ENCODE results near the gene TTC23. TPM values are rescaled to one million over a fixed set of nuclear protein-coding genes. Genes with fewer than 3 reads are reported as not detected.
"Not testable (repeated sequence)": the region's sequence is repeated elsewhere in the genome, so short reads cannot be mapped to it uniquely, and the experiment has no call there.

The TTC23 gene
- total RNA-seq, 1 donor from 2014 or later: 28.5 TPM

- DNase-seq (ENCODE audit: low spot score): no peak
Measured at GRCh38 chr15:99250001-99250400, 620 bp upstream of the TTC23 start.

GRCh38 chr15:99248000-99248715 is 1.2 kb downstream of the TTC23 start:
- DNase-seq (ENCODE audit: low spot score): no peak

GRCh38 chr15:99247062-99247461 is 2.3 kb downstream of the TTC23 start:
- DNase-seq (ENCODE audit: low spot score): no peak

- no peak for DNase-seq (ENCODE audit: low spot score)
Measured at GRCh38 chr15:99244306-99244705, 5.1 kb downstream of the TTC23 start.

DNA sequence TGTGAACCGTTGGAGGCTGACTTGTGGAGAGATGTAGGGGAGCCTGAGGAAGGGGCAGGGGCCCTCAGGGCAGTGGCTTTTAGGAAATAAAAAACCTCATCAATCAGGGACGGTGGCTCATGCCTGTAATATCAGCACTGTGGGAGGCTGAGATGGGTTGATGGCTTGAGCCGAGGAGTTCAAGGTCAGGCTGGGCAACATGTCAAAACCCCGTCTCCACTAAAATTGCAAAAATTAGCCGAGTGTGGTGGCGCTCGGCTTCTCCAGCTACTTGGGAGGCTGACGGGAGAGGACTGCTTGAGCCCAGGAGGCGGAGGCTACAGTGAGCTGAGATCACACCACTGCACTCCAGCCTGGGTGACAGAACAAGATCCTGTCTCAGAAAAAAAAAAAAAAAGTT is 7.6 kb downstream of the TTC23 start:
- no peak for DNase-seq (ENCODE audit: low spot score)

GRCh38 chr15:99239545-99240198 is 9.7 kb downstream of the TTC23 start:
- no peak for DNase-seq (ENCODE audit: low spot score)

DNA sequence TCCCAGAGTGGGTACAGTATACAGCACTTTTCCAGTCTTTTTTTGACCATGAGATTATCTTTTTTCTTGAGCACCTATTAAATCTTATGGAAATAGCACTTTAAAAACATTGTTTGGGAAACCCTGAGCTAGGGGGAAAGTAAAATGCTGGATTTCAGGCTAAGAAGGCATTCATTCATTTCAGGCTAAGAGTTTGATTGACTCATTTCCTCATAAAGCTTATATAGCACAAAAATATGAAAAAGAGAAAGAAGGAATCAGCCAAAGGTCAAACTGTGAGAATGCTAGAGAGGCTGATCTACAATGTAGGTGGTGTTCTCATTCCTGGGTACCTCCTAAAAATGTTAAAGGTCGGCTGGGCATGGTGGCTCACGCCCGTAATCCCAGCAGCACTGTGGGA is 10.5 kb downstream of the TTC23 start:
- DNase-seq (ENCODE audit: low spot score): no peak

GRCh38 chr15:99234160-99234559 is 15.2 kb downstream of the TTC23 start:
- DNase-seq (ENCODE audit: low spot score): not testable (repeated sequence)

DNA sequence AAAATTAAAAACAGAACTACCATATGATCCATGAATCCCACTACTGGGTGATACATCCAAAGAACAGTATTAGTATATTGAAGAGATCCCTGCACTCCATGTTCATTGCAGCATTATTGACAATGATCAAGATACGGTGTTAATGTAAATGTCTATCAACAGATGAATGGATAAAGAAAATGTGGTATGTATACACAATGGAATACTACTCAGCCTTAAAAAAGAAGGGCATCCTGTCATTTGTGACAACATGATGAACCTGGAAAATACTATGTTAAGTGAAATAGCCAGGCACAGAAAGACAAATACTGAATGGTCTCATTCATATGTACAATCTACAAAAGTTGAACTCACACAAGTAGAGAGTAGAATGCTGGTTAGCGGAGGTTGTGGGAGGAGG is 16.6 kb downstream of the TTC23 start:
- no peak for DNase-seq (ENCODE audit: low spot score)

- no peak for DNase-seq (ENCODE audit: low spot score)
Measured at GRCh38 chr15:99230867-99231266, 18.5 kb downstream of the TTC23 start.

DNA sequence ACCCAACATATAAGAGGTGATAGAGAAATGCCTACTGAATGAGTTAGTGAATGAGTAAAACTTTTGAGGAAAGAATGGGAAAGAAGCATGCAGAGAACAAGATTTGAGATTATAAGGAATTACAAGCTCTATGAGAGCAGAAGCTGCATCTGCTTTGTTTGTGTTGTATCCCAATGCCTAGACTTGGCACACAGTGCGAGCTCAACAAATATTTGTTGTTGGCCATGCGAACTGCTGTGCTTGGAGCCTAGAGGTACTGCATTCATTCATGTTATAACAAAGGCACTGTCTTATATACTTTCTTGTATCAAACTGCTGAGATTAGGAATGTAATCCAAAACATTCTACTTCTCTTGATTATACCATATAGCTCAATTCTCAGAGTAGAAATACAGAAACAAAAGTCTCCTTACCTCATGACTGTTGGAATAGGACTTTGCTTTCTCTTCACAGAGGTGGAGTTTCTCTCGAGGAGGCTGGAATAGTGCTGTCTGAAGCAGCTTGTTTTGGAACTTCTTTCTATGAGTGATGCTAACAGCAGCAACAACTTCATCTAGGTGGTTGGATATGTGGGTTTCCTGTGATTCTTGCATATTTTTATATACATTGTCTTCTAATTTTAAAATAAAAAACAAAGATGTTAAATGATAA is 21.1 kb downstream of the TTC23 start:
- DNase-seq (ENCODE audit: low spot score): no peak

GRCh38 chr15:99226802-99227201 is 22.6 kb downstream of the TTC23 start:
- no peak for DNase-seq (ENCODE audit: low spot score)

GRCh38 chr15:99224372-99225214 is 24.8 kb downstream of the TTC23 start:
- DNase-seq (ENCODE audit: low spot score): no peak

GRCh38 chr15:99213187-99213811 is 36.1 kb downstream of the TTC23 start:
- DNase-seq (ENCODE audit: low spot score): peak; percentile 82

GRCh38 chr15:99212406-99212805 is 37.0 kb downstream of the TTC23 start:
- DNase-seq (ENCODE audit: low spot score): no peak

- DNase-seq (ENCODE audit: low spot score): no peak
Measured at GRCh38 chr15:99211926-99212325, 37.5 kb downstream of the TTC23 start.

- DNase-seq (ENCODE audit: low spot score): no peak
Measured at GRCh38 chr15:99210334-99210733, 39.0 kb downstream of the TTC23 start.

DNA sequence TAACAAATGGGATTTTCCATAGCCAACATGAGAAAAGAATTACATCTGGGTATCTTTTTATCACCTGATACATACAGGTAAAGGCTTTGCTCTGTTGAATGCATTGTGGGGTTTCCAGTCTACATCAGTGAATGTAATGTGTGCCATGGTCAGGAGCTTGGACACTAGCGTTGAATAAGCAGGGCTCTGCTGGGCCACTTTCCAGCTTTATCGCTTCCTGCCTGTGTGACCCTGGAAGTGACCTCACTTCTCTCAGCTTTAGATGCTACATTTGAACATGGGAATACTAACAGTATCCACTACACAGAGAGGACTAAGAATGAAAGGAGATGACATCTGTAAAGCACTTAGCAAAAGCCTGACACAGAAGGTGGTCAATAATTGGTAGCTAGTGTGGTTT is 40.1 kb downstream of the TTC23 start:
- no peak for DNase-seq (ENCODE audit: low spot score)

- no peak for DNase-seq (ENCODE audit: low spot score)
Measured at GRCh38 chr15:99207672-99208071, 41.7 kb downstream of the TTC23 start.

GRCh38 chr15:99202176-99202552 is 47.2 kb downstream of the TTC23 start:
- DNase-seq (ENCODE audit: low spot score): no peak

DNA sequence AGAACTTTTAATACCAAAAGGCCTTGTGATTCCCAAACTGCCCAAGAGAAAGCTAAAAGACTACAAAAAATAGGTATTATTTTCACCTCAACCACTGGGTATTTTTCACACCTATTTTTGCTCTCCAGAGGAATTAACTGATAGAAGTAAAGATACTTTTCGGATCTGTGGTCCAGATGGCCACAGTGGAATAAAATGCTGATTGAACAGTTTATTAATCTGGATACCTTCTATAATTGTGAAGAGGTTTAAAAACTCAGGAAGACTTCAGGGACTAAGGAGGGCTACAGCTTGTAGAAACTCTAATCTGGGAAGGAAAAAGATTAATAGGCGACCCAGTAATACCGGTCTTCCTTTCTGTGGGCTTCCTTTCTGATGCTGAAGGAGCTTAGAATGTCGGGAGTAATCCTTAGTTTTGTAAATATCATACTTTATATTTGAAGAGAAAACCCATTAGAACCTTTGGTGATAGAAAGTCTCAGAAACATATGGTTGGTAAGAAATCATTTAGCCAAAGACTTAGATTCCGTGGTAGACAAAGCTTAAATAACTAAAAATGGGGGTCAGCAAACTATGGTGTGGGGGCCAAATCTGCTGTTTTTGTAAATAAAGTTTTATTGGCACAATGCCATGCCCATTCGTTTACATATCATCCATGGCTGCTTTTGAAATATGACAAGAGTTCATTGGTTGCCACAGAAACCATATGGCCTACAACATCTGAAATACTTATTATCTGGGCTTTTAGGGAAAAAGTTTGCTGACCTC is 47.8 kb downstream of the TTC23 start:
- no peak for DNase-seq (ENCODE audit: low spot score)
